Kidney (tissue), 14 donors: Measurements from ENCODE around the gene GNG7. TPM values are rescaled to one million over a fixed set of nuclear protein-coding genes. Genes with fewer than 3 reads are reported as not detected.
A peak's percentile ranks its signal among the peaks of the same experiment; 100 is the strongest.
"Not testable (repeated sequence)": the region's sequence is repeated elsewhere in the genome, so short reads cannot be mapped to it uniquely, and the experiment has no call there.

Source experiments
- DNase-seq, 5 donors: peaks; one replicate each; pipeline ENCODE4 v3.0.0-alpha.2; 2013 to 2020
- FAIRE-seq: peaks from 2 replicates; lab custom pipeline; 2012; peaks lifted over from hg19 to GRCh38; lab: Jason Lieb, UNC
- H3K27ac ChIP-seq, 2 donors: one replicate each; pipeline ENCODE4 v1.7.0; 2013; ENCODE audit warnings: low read depth in 2 of 2, low read length in 2 of 2, inconsistent platforms in 1 of 2
- H3K27me3 ChIP-seq: one replicate; pipeline ENCODE4 v1.7.1; 2013; ENCODE audit warnings: low read length, inconsistent platforms; ENCODE audit not compliant: control insufficient read depth, insufficient read depth
- H3K36me3 ChIP-seq, 3 donors: one replicate each; pipeline versions ENCODE4 v1.7.0 to v1.7.1; 2013; ENCODE audit warnings: low read length in 3 of 3, control low read depth in 1 of 3, inconsistent platforms in 1 of 3; ENCODE audit not compliant: insufficient read depth in 3 of 3, control insufficient read depth in 2 of 3
- H3K4me1 ChIP-seq, 3 donors: one replicate each; pipeline versions ENCODE4 v1.7.0 to v1.7.1; 2013; ENCODE audit warnings: low read length in 3 of 3, inconsistent platforms in 1 of 3, low read depth in 1 of 3; ENCODE audit not compliant: control insufficient read depth in 2 of 3, insufficient read depth in 2 of 3
- H3K4me3 ChIP-seq, 3 donors: one replicate each; pipeline versions ENCODE4 v1.7.0 to v1.8.1; 2013; ENCODE audit warnings: low read length in 3 of 3, control low read depth in 1 of 3, inconsistent platforms in 1 of 3
- H3K9ac ChIP-seq, 3 donors: one replicate each; pipeline versions ENCODE4 v1.7.0 to v1.7.1; 2013; ENCODE audit warnings: low read length in 3 of 3, control low read depth in 1 of 3, inconsistent platforms in 1 of 3
- H3K9me3 ChIP-seq, 3 donors: one replicate each; pipeline versions ENCODE4 v1.7.0 to v1.7.1; 2013; ENCODE audit warnings: low read length in 3 of 3, control low read depth in 1 of 3, inconsistent platforms in 1 of 3; ENCODE audit not compliant: control insufficient read depth in 2 of 3, insufficient read depth in 1 of 3
- intact Hi-C: fragments of 100-400 bp; cut with DNase I; formaldehyde crosslinking; loops from one replicate; pipeline ENCODE4 v1.11.1; 2022
- polyA plus RNA-seq: library from polyadenylated mRNA; stranded (reverse); fragments of 350-450 nt; fragmentation: Illumina TruSeq; extraction: RNeasy Lipid Tissue Mini Kit (QIAGEN cat#74804); gene quantifications from one replicate; pipeline ENCODE4 v1.2.3, GENCODE V29; 2014; ENCODE audit warnings: low read depth, low replicate concordance; ENCODE audit not compliant: insufficient read depth
- total RNA-seq: library from RNA; stranded (reverse); fragmentation: NEBNext Ultra II Directional; extraction: Animal tissue kit (Norgen Biotek cat#: 25700); gene quantifications from one replicate; pipeline ENCODE4 v1.2.1, GENCODE V29; 2021
- TF ChIP-seq, protein P1 (sequence below): IDR thresholded peaks from 3 replicates; pipeline ENCODE4 v1.5.1; 2012; ENCODE audit warnings: mild to moderate bottlenecking, moderate library complexity, borderline replicate concordance; ENCODE audit not compliant: insufficient read depth; ENCODE audit errors: extremely low read depth
- donor health status: control.
- donor health status: control.
- donor health status: control.
- donor health status: control.
- donor health status: control.
- donor health status: DM: yes; HTN: yes; CAD: no.
- donor health status: Normal renal cell carcinoma (clear cell type).

The GNG7 gene
- total and polyA plus RNA-seq, 2 donors from 2014 or later, result 9.9 to 13.4 TPM

DNA sequence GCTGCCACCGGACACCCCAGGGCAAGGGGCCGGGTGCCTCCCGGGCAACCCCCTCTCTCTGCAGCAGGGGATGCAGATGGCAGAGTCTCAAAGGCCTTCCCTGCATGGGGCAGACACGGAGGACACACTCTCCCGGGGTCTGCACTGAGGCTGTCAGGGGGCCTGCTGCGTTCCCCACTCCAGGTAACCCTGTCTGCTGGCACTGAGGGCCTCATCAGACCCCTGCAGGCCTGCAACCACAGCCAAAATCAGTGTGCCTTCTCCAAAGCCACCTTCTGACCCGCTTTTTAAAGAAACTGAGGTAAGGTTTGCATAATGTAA is 93.9 kb downstream of the GNG7 start:
- no peak for DNase-seq
- H3K9me3 ChIP-seq, result no peaks in the 10 kb centered on the region

DNA sequence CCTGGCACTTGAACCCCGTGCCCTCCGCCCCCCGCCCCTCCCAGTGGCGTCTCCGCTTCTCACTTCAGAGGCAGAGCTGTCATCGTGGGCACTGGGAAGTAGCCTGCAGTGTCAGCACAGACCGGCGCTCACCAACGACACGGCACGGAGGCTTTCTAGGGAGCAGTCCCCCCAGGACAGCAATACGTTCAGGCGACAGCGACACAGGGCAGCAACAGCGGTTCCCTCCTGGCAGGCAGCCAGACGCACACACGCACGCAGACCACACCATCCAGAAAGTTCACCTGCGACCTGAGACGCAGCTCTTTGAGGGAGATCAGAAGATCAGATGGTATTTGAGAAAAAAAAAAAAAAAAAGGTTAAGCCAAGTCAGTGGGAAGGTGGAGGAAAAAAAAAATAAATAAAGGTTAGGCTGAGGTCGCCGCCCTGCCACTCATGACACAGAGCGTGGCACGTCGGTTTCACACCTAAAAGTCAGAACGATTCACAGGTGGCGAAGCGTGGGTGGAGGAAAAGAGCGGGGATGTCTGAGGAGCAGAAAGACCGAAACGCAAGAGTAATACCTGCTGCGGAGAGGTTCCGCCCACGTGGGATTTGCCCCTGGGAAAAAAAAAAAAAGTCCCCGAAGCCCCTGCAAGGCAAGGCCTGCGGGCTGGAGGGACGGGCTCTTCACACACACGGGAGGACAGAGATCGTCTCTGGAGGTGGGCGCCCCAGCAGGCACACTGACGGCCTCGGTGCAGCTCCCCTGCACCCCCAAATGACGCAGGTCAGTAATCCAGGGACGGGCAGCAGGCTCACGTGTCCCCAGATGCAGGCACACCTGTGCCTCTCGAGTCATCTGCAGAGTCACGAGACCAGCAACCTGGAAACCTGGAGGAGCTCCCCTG is 94.5 kb downstream of the GNG7 start:
- no peak for FAIRE-seq
- intact Hi-C loops, result no loop called here
- H3K4me3 ChIP-seq, result no peak overlapping the region

More for the DNA sequence above, 93.9 kb downstream of the GNG7 start:
- no peak for FAIRE-seq
- Histone ChIP-seq H3K36me3 (no peaks in the 10 kb centered on the region), H3K27me3 (no peaks in the 10 kb centered on the region), H3K4me1 (peaks cover 0 to 5% (median 0%) of the 10 kb centered on the region in 3 donors), H3K27ac (no peak overlapping the region), H3K4me3 (no peak overlapping the region), H3K9ac (no peak overlapping the region)
- TF ChIP-seq, protein P1, sequence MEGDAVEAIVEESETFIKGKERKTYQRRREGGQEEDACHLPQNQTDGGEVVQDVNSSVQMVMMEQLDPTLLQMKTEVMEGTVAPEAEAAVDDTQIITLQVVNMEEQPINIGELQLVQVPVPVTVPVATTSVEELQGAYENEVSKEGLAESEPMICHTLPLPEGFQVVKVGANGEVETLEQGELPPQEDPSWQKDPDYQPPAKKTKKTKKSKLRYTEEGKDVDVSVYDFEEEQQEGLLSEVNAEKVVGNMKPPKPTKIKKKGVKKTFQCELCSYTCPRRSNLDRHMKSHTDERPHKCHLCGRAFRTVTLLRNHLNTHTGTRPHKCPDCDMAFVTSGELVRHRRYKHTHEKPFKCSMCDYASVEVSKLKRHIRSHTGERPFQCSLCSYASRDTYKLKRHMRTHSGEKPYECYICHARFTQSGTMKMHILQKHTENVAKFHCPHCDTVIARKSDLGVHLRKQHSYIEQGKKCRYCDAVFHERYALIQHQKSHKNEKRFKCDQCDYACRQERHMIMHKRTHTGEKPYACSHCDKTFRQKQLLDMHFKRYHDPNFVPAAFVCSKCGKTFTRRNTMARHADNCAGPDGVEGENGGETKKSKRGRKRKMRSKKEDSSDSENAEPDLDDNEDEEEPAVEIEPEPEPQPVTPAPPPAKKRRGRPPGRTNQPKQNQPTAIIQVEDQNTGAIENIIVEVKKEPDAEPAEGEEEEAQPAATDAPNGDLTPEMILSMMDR, result no peak
- intact Hi-C loops, result no loop called here

DNA sequence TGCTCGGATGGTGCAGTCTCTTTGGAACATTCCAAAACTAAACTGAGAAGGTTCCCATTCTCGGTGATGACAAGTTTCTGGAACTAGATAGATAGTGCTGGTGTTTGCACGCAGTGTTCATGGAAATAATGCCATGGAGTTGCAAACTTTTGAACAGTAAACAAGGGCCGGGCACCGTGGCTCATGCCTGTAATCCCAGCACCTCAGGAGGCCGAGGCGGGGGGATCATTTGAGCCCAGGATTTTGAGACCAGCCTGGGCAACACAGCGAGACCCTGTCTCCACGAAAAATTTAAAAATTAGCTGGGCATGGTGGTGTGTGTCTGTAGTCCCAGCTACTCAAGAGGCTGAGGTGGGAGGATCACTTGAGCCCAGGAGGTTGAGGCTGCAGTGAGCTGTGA is 95.7 kb downstream of the GNG7 start:
- DNase-seq, result peak in 1 of 5 donors; percentile 36
- H3K4me1 ChIP-seq, intact Hi-C loops, H3K27me3 ChIP-seq, H3K9me3 ChIP-seq, H3K36me3 ChIP-seq, FAIRE-seq, H3K9ac ChIP-seq, H3K4me3 ChIP-seq, H3K27ac ChIP-seq: not testable (repeated sequence)

More for the DNA sequence above, 94.5 kb downstream of the GNG7 start:
- Histone ChIP-seq H3K9ac (no peak overlapping the region), H3K4me1 (peaks cover 0 to 4% (median 0%) of the 10 kb centered on the region in 3 donors), H3K27me3 (no peaks in the 10 kb centered on the region), H3K9me3 (no peaks in the 10 kb centered on the region), H3K27ac (no peak overlapping the region), H3K36me3 (no peaks in the 10 kb centered on the region)
- peak in 3 of 5 donors; percentile 52 to 76 (median 53) for DNase-seq
- TF ChIP-seq, protein P1, result no peak

DNA sequence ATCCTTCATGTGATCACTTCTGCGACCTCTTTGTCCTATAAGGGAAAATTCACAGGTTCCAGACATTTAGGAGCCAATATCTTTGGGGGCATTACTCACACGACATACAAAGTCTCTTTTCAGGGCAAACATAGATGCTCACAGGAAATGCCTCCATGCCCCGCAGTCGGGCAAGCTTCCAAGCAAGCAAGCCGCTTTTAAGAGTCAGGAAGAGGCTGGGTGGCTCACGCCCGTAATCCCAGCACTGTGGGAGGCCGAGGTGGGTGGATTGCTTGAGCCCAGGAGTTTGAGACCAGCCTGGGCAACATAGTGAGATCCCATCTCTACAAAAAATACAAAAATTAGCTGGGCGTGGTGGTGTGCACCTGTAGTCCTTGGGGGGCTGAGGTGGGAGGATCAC is 96.6 kb downstream of the GNG7 start:
- H3K36me3 ChIP-seq, FAIRE-seq, intact Hi-C loops, H3K9me3 ChIP-seq, H3K4me3 ChIP-seq, H3K9ac ChIP-seq, H3K27me3 ChIP-seq, H3K4me1 ChIP-seq, H3K27ac ChIP-seq: not testable (repeated sequence)
- peak in 1 of 5 donors; percentile 29 for DNase-seq
